IMR-90 (cell line): Measurements from ENCODE around the gene PIAS3. TPM values are rescaled to one million over a fixed set of nuclear protein-coding genes. Genes with fewer than 3 reads are reported as not detected.
A peak's percentile ranks its signal among the peaks of the same experiment; 100 is the strongest.

Experiments used
- ATAC-seq: fragments of 200-7000 bp; cut with Tn5 transposase; 2 replicates; pipeline ENCODE4 v1.9.1; 2020; ENCODE audit warnings: low read depth, mild to moderate bottlenecking, moderate library complexity
- BruUV-seq: library from RNA; stranded (reverse); fragments of 400-500 nt; replicated peaks from 2 replicates; lab custom pipeline; 2021; lab: Mats Ljungman, UMichigan
- CTCF ChIA-PET: fragments of 300-600 bp; formaldehyde crosslinking; extraction: SDS; loops from one replicate; lab custom pipeline; 2021; ENCODE audit warnings: antibody characterized with exemption; lab: Yijun Ruan, JAX
- POLR2A ChIA-PET: fragments of 300-600 bp; sonication (Branson Sonifier 250); formaldehyde crosslinking; loops from one replicate; lab custom pipeline; 2022; ENCODE audit warnings: antibody characterized with exemption; ENCODE audit not compliant: unreplicated experiment; lab: Charles Lee
- DNase-seq: peaks from one replicate; pipeline ENCODE4 v3.0.0; 2013
- H2AFZ ChIP-seq: replicated peaks from 2 replicates; pipeline ENCODE3; 2013; ENCODE audit warnings: low read length, mild to moderate bottlenecking; ENCODE audit not compliant: poor library complexity
- H2AK5ac ChIP-seq: 2 replicates; pipeline ENCODE4 v1.6.1; 2013; ENCODE audit warnings: low read depth, low read length, inconsistent platforms
- H2AK9ac ChIP-seq: replicated peaks from 2 replicates; pipeline ENCODE3; 2013; ENCODE audit warnings: mild to moderate bottlenecking, low read depth, low read length, moderate library complexity; ENCODE audit not compliant: poor library complexity
- H2BK120ac ChIP-seq: 2 replicates; pipeline ENCODE4 v1.6.1; 2013; ENCODE audit warnings: low read depth, low read length, inconsistent platforms
- H2BK15ac ChIP-seq: 3 replicates; pipeline ENCODE4 v1.6.1; 2013; ENCODE audit warnings: low read depth, low read length, inconsistent platforms
- H2BK20ac ChIP-seq: 2 replicates; pipeline ENCODE4 v1.6.1; 2013; ENCODE audit warnings: low read depth, mild to moderate bottlenecking, inconsistent platforms, low read length, moderate library complexity
- H2BK5ac ChIP-seq: 2 replicates; pipeline ENCODE4 v1.6.1; 2013; ENCODE audit warnings: mild to moderate bottlenecking, low read depth, low read length, inconsistent platforms; ENCODE audit not compliant: poor library complexity, severe bottlenecking
- H3K14ac ChIP-seq: replicated peaks from 2 replicates; pipeline ENCODE4 v1.6.1; 2013; ENCODE audit warnings: low read depth, low read length, inconsistent platforms
- H3K18ac ChIP-seq: 2 replicates; pipeline ENCODE4 v1.6.1; 2013; ENCODE audit warnings: low read depth, low read length, control low read depth
- H3K23ac ChIP-seq: 2 replicates; pipeline ENCODE4 v1.6.1; 2013; ENCODE audit warnings: low read depth, low read length, inconsistent platforms
- H3K27ac ChIP-seq: 2 replicates; pipeline ENCODE4 v1.5.1; 2013; ENCODE audit warnings: mild to moderate bottlenecking, control low read depth, low read length; ENCODE audit not compliant: insufficient read depth
- H3K27me3 ChIP-seq: 2 replicates; pipeline ENCODE4 v1.6.1; 2013; ENCODE audit warnings: low read length; ENCODE audit not compliant: control insufficient read depth, insufficient read depth
- H3K36me3 ChIP-seq: 2 replicates; pipeline ENCODE4 v1.6.1; 2013; ENCODE audit warnings: low read length, mixed read lengths; ENCODE audit not compliant: control insufficient read depth, insufficient read depth
- H3K4ac ChIP-seq: 2 replicates; pipeline ENCODE4 v1.6.1; 2013; ENCODE audit warnings: low read depth, low read length, inconsistent platforms
- H3K4me1 ChIP-seq: 2 replicates; pipeline ENCODE4 v1.6.1; 2013; ENCODE audit warnings: low read length, mixed read lengths; ENCODE audit not compliant: control insufficient read depth, insufficient read depth
- H3K4me2 ChIP-seq: 2 replicates; pipeline ENCODE4 v1.6.1; 2013; ENCODE audit warnings: low read depth, mild to moderate bottlenecking, control low read depth, low read length, moderate library complexity
- H3K4me3 ChIP-seq: 2 replicates; pipeline ENCODE4 v1.5.1; 2013; ENCODE audit warnings: low read depth, mild to moderate bottlenecking, control low read depth, low read length, moderate library complexity; ENCODE audit not compliant: insufficient read depth
- H3K56ac ChIP-seq: 2 replicates; pipeline ENCODE4 v1.6.1; 2013; ENCODE audit warnings: low read length, inconsistent platforms; ENCODE audit not compliant: insufficient read depth; ENCODE audit errors: extremely low read depth
- H3K79me1 ChIP-seq, 2 experiments: 2 replicates each; pipeline ENCODE4 v1.6.1; 2013; ENCODE audit warnings: low read length in 2 of 2, inconsistent platforms in 1 of 2, low read depth in 1 of 2
- H3K9ac ChIP-seq: 2 replicates; pipeline ENCODE4 v1.6.1; 2013; ENCODE audit warnings: low read depth, low read length, control low read depth
- H3K9me1 ChIP-seq: 2 replicates; pipeline ENCODE4 v1.6.1; 2013; ENCODE audit warnings: low read length, inconsistent platforms; ENCODE audit not compliant: insufficient read depth
- H3K9me3 ChIP-seq: 2 replicates; pipeline ENCODE4 v1.6.1; 2013; ENCODE audit warnings: low read length; ENCODE audit not compliant: control insufficient read depth, insufficient read depth
- H4K20me1 ChIP-seq: 2 replicates; pipeline ENCODE4 v1.6.1; 2013; ENCODE audit warnings: low read length, inconsistent platforms; ENCODE audit not compliant: insufficient read depth
- H4K5ac ChIP-seq: 2 replicates; pipeline ENCODE4 v1.6.1; 2013; ENCODE audit warnings: mild to moderate bottlenecking, low read depth, low read length, control low read depth
- H4K8ac ChIP-seq, 2 experiments: 2 replicates each; pipeline ENCODE4 v1.6.1; 2013; ENCODE audit warnings: low read depth in 2 of 2, low read length in 2 of 2, control low read depth in 1 of 2, inconsistent platforms in 1 of 2
- H4K91ac ChIP-seq: 2 replicates; pipeline ENCODE4 v1.6.1; 2013; ENCODE audit warnings: low read depth, low read length, inconsistent platforms; ENCODE audit not compliant: insufficient read depth
- BHLHE40 ChIP-seq: fragments of 150-350 bp; IDR thresholded peaks from 2 replicates; pipeline ENCODE4 v1.6.1; 2016; ENCODE audit warnings: mild to moderate bottlenecking, low read depth, low read length
- CEBPB ChIP-seq: IDR thresholded peaks from 2 replicates; pipeline ENCODE4 v1.6.1; 2012; ENCODE audit warnings: low read depth, low read length, improper control_type of control experiment
- CHD1 ChIP-seq: IDR thresholded peaks from 2 replicates; pipeline ENCODE4 v1.6.1; 2012; ENCODE audit warnings: low read depth, low read length, improper control_type of control experiment
- CTCF ChIP-seq: conservative IDR thresholded peaks from 2 replicates; pipeline ENCODE4 v1.5.1; 2012; ENCODE audit warnings: mild to moderate bottlenecking, low read depth, low read length, improper control_type of control experiment
- FOS ChIP-seq: fragments of 150-350 bp; IDR thresholded peaks from 2 replicates; pipeline ENCODE4 v1.6.1; 2016; ENCODE audit warnings: low read depth, low read length
- MAFK ChIP-seq: IDR thresholded peaks from 2 replicates; pipeline ENCODE4 v1.6.1; 2012; ENCODE audit warnings: low read depth, low read length, improper control_type of control experiment
- MAZ ChIP-seq: IDR thresholded peaks from 2 replicates; pipeline ENCODE4 v1.6.1; 2012; ENCODE audit warnings: low read depth, mild to moderate bottlenecking, low read length, improper control_type of control experiment, moderate library complexity, borderline replicate concordance
- MXI1 ChIP-seq: IDR thresholded peaks from 2 replicates; pipeline ENCODE4 v1.6.1; 2012; ENCODE audit warnings: low read depth, mild to moderate bottlenecking, low read length, moderate library complexity, borderline replicate concordance
- NFE2L2 ChIP-seq: fragments of 150-350 bp; IDR thresholded peaks from 2 replicates; pipeline ENCODE4 v1.6.1; 2016; ENCODE audit warnings: low read depth, mild to moderate bottlenecking, low read length
- POLR2A ChIP-seq: IDR thresholded peaks from 2 replicates; pipeline ENCODE4 v1.6.1; 2012; ENCODE audit warnings: mild to moderate bottlenecking, low read depth, low read length
- RAD21 ChIP-seq: IDR thresholded peaks from 2 replicates; pipeline ENCODE4 v1.6.1; 2012; ENCODE audit warnings: low read length, improper control_type of control experiment
- RCOR1 ChIP-seq: IDR thresholded peaks from 2 replicates; pipeline ENCODE4 v1.6.1; 2012; ENCODE audit warnings: mild to moderate bottlenecking, low read length, improper control_type of control experiment; ENCODE audit not compliant: insufficient replicate concordance
- RFX5 ChIP-seq: IDR thresholded peaks from 2 replicates; pipeline ENCODE4 v1.8.0; 2012; ENCODE audit warnings: low read depth, mild to moderate bottlenecking, low read length, moderate library complexity
- SMC3 ChIP-seq: fragments of 150-350 bp; IDR thresholded peaks from 2 replicates; pipeline ENCODE4 v1.6.1; 2016; ENCODE audit warnings: low read depth, mild to moderate bottlenecking, antibody characterized with exemption, low read length, moderate library complexity
- WGBS, 2 experiments: methylation state at CpG; one replicate each; pipeline versions ENCODE4 v1.1.5 to v1.1.7; 2013; ENCODE audit warnings: missing lambda C conversion rate in 2 of 2; ENCODE audit not compliant: insufficient read length in 1 of 2; ENCODE audit errors: extremely low coverage in 2 of 2; 5-methylcytosine and 5-hydroxymethylcytosine counted together
- dilution Hi-C: fragments of 300-500 bp; cut with HindIII; formaldehyde crosslinking; loops from one replicate; pipeline ENCODE4 v1.14.3; 2018; ENCODE audit warnings: low sequenced_read_pairs; ENCODE audit not compliant: unreplicated experiment
- in situ Hi-C: fragments of 300-500 bp; cut with MboI; formaldehyde crosslinking; loops from 3 replicates; pipeline ENCODE4 v1.14.3; 2019; ENCODE audit warnings: low sequenced_read_pairs, inconsistent platforms, mixed read lengths
- intact Hi-C: fragments of 100-400 bp; cut with micrococcal nuclease; formaldehyde crosslinking; loops from 2 replicates; pipeline ENCODE4 v1.10.0; 2022
- polyA plus RNA-seq, 3 experiments: library from polyadenylated mRNA; depleted of rRNA; stranded (reverse); fragments of >200 nt; gene quantifications; 2 replicates each; pipeline ENCODE4 v1.2.3, GENCODE V29; 2012; ENCODE audit warnings: low replicate concordance in 1 of 3
- total RNA-seq: library from RNA; depleted of rRNA; stranded (reverse); fragments of >200 nt; gene quantifications from 2 replicates; pipeline ENCODE4 v1.2.3, GENCODE V29; 2012
- TF ChIP-seq, protein P1 (sequence below): fragments of 150-350 bp; IDR thresholded peaks from 2 replicates; pipeline ENCODE4 v1.6.1; 2016; ENCODE audit warnings: low read depth, mild to moderate bottlenecking, low read length, moderate library complexity, borderline replicate concordance

The PIAS3 gene
- total and polyA plus RNA-seq, 2 of the 4 experiments (the other 2 are of a cell fraction), result 11.1 to 53.7 TPM

GRCh38 chr1:145845144-145845513 lies 13.8 kb downstream of the PIAS3 start:
- Histone ChIP-seq H3K4me2 (peak overlapping the region; percentile 77), H4K8ac (peak overlapping the region; percentile 32 to 57; a peak in 3 of 4 replicates), H3K79me1 (peaks cover 0 to 4% of the 10 kb centered on the region in 2 experiments; a peak in 1 of 4 replicates), H3K27ac (no peak overlapping the region), H3K9me3 (no peaks in the 10 kb centered on the region), H4K5ac (no peak overlapping the region; the same call in 1 of the 2 replicates), H3K14ac (no peak overlapping the region; the same call in 1 of the 2 replicates), H2AK9ac (peak overlapping the region; percentile 89), H3K9ac (peak overlapping the region; percentile 49; the same call in 1 of the 2 replicates), H2BK15ac (no peak overlapping the region), H2BK20ac (no peak overlapping the region), H2BK120ac (no peak overlapping the region), H4K91ac (no peak overlapping the region), H3K18ac (no peak overlapping the region; the same call in 1 of the 2 replicates), H2AK5ac (no peak overlapping the region), H3K27me3 (no peaks in the 10 kb centered on the region), H3K4ac (no peak overlapping the region), H3K9me1 (peaks cover 19% of the 10 kb centered on the region; the same call in 1 of the 2 replicates), H3K4me1 (peaks cover 11% of the 10 kb centered on the region), H2AFZ (no peak overlapping the region), H2BK5ac (no peak overlapping the region), H4K20me1 (no peaks in the 10 kb centered on the region), H3K56ac (no peak overlapping the region), H3K36me3 (peaks cover 37% of the 10 kb centered on the region), H3K4me3 (peak overlapping the region; percentile 65), H3K23ac (peak overlapping the region; percentile 61; the same call in 1 of the 2 replicates)
- intact Hi-C loops (loop anchor here (1.0 to 2.0 kb wide), 2 partner anchors 66 to 168 kb away; partner anchors contain the start of gene ITGA10), in situ Hi-C loops (loop anchor here (5.0 kb wide), 1 partner anchor 167 kb away; no protein-coding TSS in a partner anchor), dilution Hi-C loops (no loop called here)
- ATAC-seq, result peak; percentile 33
- POLR2A ChIA-PET, result no interaction called here
- TF ChIP-seq BHLHE40 (no peak), CHD1 (no peak), RCOR1 (no peak), NFE2L2 (no peak), RAD21 (no peak), CEBPB (no peak), MAZ (no peak), CTCF (no peak), SMC3 (no peak), POLR2A (no peak), RFX5 (no peak), MAFK (no peak), MXI1 (no peak), FOS (no peak)
- TF ChIP-seq, protein P1, sequence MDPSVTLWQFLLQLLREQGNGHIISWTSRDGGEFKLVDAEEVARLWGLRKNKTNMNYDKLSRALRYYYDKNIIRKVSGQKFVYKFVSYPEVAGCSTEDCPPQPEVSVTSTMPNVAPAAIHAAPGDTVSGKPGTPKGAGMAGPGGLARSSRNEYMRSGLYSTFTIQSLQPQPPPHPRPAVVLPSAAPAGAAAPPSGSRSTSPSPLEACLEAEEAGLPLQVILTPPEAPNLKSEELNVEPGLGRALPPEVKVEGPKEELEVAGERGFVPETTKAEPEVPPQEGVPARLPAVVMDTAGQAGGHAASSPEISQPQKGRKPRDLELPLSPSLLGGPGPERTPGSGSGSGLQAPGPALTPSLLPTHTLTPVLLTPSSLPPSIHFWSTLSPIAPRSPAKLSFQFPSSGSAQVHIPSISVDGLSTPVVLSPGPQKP, result no peak
- BruUV-seq, result no TSS peak
- DNase-seq, result no peak
- CTCF ChIA-PET, result interaction anchor here (0.6 to 2.6 kb wide), 18 partner anchors 8 to 188 kb away, joined by 3 to 13 read pairs (median 3); partner anchors contain the start of genes ITGA10, PEX11B and PIAS3
- 8% methylated on average over 2 of the region's 4 CpGs; no CpG with 5 or more reads in 1 of the 2 experiments for WGBS, 2 experiments
